K562 (cell line): Measurements from ENCODE around the gene SPAG4. TPM values are rescaled to one million over a fixed set of nuclear protein-coding genes. Genes with fewer than 3 reads are reported as not detected.

Experiments used
- ATF1 ChIP-seq, 2 experiments: fragments of 450-650 bp in 1 of 2; IDR thresholded peaks; 2 replicates each; pipeline ENCODE4 v1.6.1; 2016; ENCODE audit warnings: missing compliant biosample characterization in 1 of 2, missing genetic modification characterization in 1 of 2
- CREM ChIP-seq: IDR thresholded peaks from 2 replicates; pipeline ENCODE4 v1.6.1; 2014; ENCODE audit warnings: antibody characterized with exemption, low read depth
- GABPA ChIP-seq: fragments of 200-800 bp; sonication (Bioruptor generic); conservative IDR thresholded peaks from 2 replicates; pipeline ENCODE4 v1.6.1; 2016; ENCODE audit warnings: low read depth, missing genetic modification characterization, missing compliant biosample characterization
- HBP1 ChIP-seq: fragments of 450-650 bp; formaldehyde crosslinking; IDR thresholded peaks from 2 replicates; pipeline ENCODE4 v1.4.0; 2022; ENCODE audit warnings: missing genetic modification characterization
- HDAC2 ChIP-seq: fragments of 450-650 bp; IDR thresholded peaks from 2 replicates; pipeline ENCODE4 v1.6.1; 2016; ENCODE audit warnings: mild to moderate bottlenecking
- HNRNPL ChIP-seq: fragments of 200-400 bp; formaldehyde crosslinking; IDR thresholded peaks from 2 replicates; pipeline ENCODE4 v1.6.1; 2017; ENCODE audit warnings: low read depth, mild to moderate bottlenecking, low read length
- ILK ChIP-seq: fragments of 450-650 bp; IDR thresholded peaks from 2 replicates; pipeline ENCODE4 v1.6.1; 2016; ENCODE audit warnings: missing genetic modification characterization, low read depth, mild to moderate bottlenecking, missing compliant biosample characterization, moderate library complexity, borderline replicate concordance
- POLR2G ChIP-seq: fragments of 200-400 bp; formaldehyde crosslinking; IDR thresholded peaks from 2 replicates; pipeline ENCODE4 v1.6.1; 2017; ENCODE audit warnings: low read depth, mild to moderate bottlenecking, antibody characterized with exemption, low read length, moderate library complexity
- REST ChIP-seq, 2 experiments: fragments of 450-650 bp; formaldehyde crosslinking in 1 of 2; IDR thresholded peaks; 2 replicates each; pipeline versions ENCODE4 v1.4.0 to v1.6.1; 2014 to 2020; ENCODE audit warnings: mild to moderate bottlenecking in 2 of 2, borderline replicate concordance in 1 of 2, low read depth in 1 of 2
- SAP30 ChIP-seq: fragments of 200-600 bp; sonication (generic); IDR thresholded peaks from 2 replicates; pipeline ENCODE4 v1.6.1; 2012; ENCODE audit warnings: borderline replicate concordance, low read depth, mild to moderate bottlenecking, moderate library complexity, low read length, control low read depth, inconsistent platforms; ENCODE audit not compliant: insufficient read depth, poor library complexity, severe bottlenecking
- SRF ChIP-seq, 2 experiments: fragments of 250-450, 450-650 bp in 1 of 2; sonication (Bioruptor Pico) in 1 of 2; sonication (generic) in 1 of 2; formaldehyde crosslinking; IDR thresholded peaks; 2 replicates each; pipeline versions ENCODE4 v1.5.0 to v1.5.1; 2020 to 2022; ENCODE audit warnings: mild to moderate bottlenecking in 1 of 2, missing genetic modification reagents in 1 of 2
- ZBTB2 ChIP-seq: fragments of 450-650 bp; IDR thresholded peaks from 2 replicates; pipeline ENCODE4 v1.6.1; 2016; ENCODE audit warnings: antibody characterized with exemption
- ZBTB7A ChIP-seq: IDR thresholded peaks from 2 replicates; pipeline ENCODE4 v1.6.1; 2011; ENCODE audit warnings: low read depth, mild to moderate bottlenecking, low read length, moderate library complexity, borderline replicate concordance; ENCODE audit not compliant: control insufficient read depth
- ZNF583 ChIP-seq: fragments of 250-450 bp; sonication (Bioruptor Pico); IDR thresholded peaks from 2 replicates; pipeline ENCODE4 v1.4.0; 2020
- polyA plus RNA-seq, 8 experiments: library from polyadenylated mRNA; depleted of rRNA in 4 of 8; stranded (reverse) in 5 of 8; unstranded in 3 of 8; fragments of >200 nt; fragmentation: Nextera tagmentation in 2 of 8; fragmentation: Illumina TruSeq in 1 of 8; extraction: Ambion mirVana in 2 of 8; extraction: Trizol in 1 of 8; gene quantifications; 2 replicates each; pipeline versions ENCODE4 v1.2.1 to v1.2.3, GENCODE V29; 2011 to 2014; ENCODE audit warnings: inconsistent platforms in 1 of 8, missing spikeins in 1 of 8
- total RNA-seq, 7 experiments: library from RNA; depleted of rRNA in 6 of 7; stranded (reverse); fragments of >200 nt in 6 of 7; fragmentation: Illumina TruSeq in 2 of 7; extraction: Trizol in 2 of 7; gene quantifications; 2 replicates each; pipeline versions ENCODE4 v1.2.1 to v1.2.3, GENCODE V29; 2011 to 2021; ENCODE audit warnings: low replicate concordance in 1 of 7

SPAG4 gene
- total and polyA plus RNA-seq, 9 of the 15 experiments (the other 6 are each of a cell fraction or from before 2014, with no cell fraction given), result 1.6 to 11.4 (median 4.6) TPM

GRCh38 chr20:35615667-35616464 is at the start of gene SPAG4 (continued):
- TF ChIP-seq ZBTB7A (peak; percentile 78; the same call in 1 of the 2 replicates), CREM (peak; percentile 99), HNRNPL (peak; percentile 83; the same call in 1 of the 2 replicates), SAP30 (peak; percentile 45), ZNF583 (CRISPR knock-in tag) (no peak), ATF1 (CRISPR knock-in tag; IDR thresholded peaks at IDR 0.05) (peak; percentile 82), ATF1 (tag; IDR thresholded peaks at IDR 0.05) (peak; percentile 100), ILK (tag) (no peak), HDAC2 (peak; percentile 30; the same call in 1 of the 2 replicates), POLR2G (peak; percentile 90), REST (IDR thresholded peaks at IDR 0.05; ENCODE audit: borderline replicate concordance) (no peak), REST (CRISPR knock-in tag; IDR thresholded peaks at IDR 0.05; ENCODE audit: low read depth) (no peak; the same call in 1 of the 2 replicates), SRF (CRISPR knock-in tag; IDR thresholded peaks at IDR 0.05) (peak in 1 of 2 experiments; percentile 62; a peak in 1 of 4 replicates), ZBTB2 (no peak), GABPA (tag) (peak; percentile 53; the same call in 1 of the 2 replicates), HBP1 (CRISPR knock-in tag) (0 out of 2 replicates have a peak, but pooled peaks have one; percentile 32)
